Glutamatergic neuron (in vitro differentiated cells): ENCODE results near the gene CROCC2. TPM values are rescaled to one million over a fixed set of nuclear protein-coding genes. Genes with fewer than 3 reads are reported as not detected.

Experiments used
- DNase-seq: peaks from one replicate; pipeline ENCODE4 v3.0.0; 2022
- H3K27ac Mint-ChIP-seq: one replicate; pipeline ENCODE4 v1.8.0; 2020; ENCODE audit warnings: mild to moderate bottlenecking, mixed read lengths, inconsistent platforms; ENCODE audit not compliant: unreplicated experiment
- H3K27me3 Mint-ChIP-seq: one replicate; pipeline ENCODE4 v1.8.0; 2020; ENCODE audit warnings: mild to moderate bottlenecking, moderate library complexity, mixed read lengths, inconsistent platforms; ENCODE audit not compliant: unreplicated experiment
- H3K36me3 Mint-ChIP-seq: one replicate; pipeline ENCODE4 v1.8.0; 2020; ENCODE audit warnings: mild to moderate bottlenecking, mixed read lengths, inconsistent platforms; ENCODE audit not compliant: unreplicated experiment
- H3K4me1 Mint-ChIP-seq: one replicate; pipeline ENCODE4 v1.8.0; 2020; ENCODE audit warnings: mild to moderate bottlenecking, low read depth, mixed read lengths, inconsistent platforms; ENCODE audit not compliant: unreplicated experiment
- H3K4me3 Mint-ChIP-seq: one replicate; pipeline ENCODE4 v1.8.0; 2020; ENCODE audit warnings: mild to moderate bottlenecking, mixed read lengths, inconsistent platforms; ENCODE audit not compliant: unreplicated experiment
- H3K9me3 Mint-ChIP-seq: one replicate; pipeline ENCODE4 v1.8.0; 2020; ENCODE audit warnings: mild to moderate bottlenecking, moderate library complexity, mixed read lengths, inconsistent platforms; ENCODE audit not compliant: unreplicated experiment
- total RNA-seq: library from RNA; stranded (reverse); fragmentation: NEBNext Ultra II Directional; extraction: Animal tissue kit (Norgen Biotek cat#: 25700); gene quantifications from one replicate; pipeline ENCODE4 v1.2.1, GENCODE V29; 2021; ENCODE audit not compliant: unreplicated experiment
- TF ChIP-seq, protein P1 (sequence below): fragments of 200-600 bp; sonication (generic); IDR thresholded peaks from one replicate; pipeline ENCODE4 v1.5.0; 2021; ENCODE audit not compliant: partially characterized antibody, unreplicated experiment

Gene CROCC2
- total RNA-seq, 1 donor from 2014 or later: not detected

DNA sequence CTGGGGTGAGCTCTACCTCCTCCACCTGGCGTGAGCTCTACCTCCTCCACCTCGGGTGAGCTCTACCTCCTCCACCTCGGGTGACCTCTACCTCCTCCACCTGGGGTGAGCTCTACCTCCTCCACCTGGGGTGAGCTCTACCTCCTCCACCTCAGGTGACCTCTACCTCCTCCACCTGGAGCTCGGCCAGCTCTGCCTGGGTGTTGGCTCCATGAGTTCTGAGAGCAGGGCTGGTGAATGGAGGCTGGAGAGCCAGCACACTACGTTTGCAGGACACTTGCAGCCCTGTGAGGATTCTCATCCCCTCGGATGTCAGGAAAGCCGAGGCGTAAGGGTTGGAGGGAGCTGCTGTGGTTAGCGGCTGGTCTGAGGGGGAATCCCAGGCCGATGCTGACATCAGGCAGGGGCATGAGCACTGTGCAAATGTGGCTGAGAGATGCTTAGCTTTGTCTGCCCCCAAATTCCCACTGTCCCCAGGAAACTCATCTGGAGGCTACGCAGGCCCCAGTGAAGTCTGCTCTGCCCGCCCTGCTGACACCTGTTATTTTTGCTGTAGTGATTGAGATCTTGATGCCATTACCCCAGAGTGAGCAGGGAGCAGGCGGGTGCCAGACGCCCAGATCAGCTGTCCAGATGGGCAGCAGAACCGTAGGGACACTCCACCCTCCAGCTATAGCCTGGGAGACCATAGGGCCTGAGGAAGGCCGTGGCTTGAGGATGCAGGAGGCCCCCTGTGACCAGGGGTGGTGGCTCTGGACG, 3.3 kb downstream of the CROCC2 start:
- TF ChIP-seq, protein P1, sequence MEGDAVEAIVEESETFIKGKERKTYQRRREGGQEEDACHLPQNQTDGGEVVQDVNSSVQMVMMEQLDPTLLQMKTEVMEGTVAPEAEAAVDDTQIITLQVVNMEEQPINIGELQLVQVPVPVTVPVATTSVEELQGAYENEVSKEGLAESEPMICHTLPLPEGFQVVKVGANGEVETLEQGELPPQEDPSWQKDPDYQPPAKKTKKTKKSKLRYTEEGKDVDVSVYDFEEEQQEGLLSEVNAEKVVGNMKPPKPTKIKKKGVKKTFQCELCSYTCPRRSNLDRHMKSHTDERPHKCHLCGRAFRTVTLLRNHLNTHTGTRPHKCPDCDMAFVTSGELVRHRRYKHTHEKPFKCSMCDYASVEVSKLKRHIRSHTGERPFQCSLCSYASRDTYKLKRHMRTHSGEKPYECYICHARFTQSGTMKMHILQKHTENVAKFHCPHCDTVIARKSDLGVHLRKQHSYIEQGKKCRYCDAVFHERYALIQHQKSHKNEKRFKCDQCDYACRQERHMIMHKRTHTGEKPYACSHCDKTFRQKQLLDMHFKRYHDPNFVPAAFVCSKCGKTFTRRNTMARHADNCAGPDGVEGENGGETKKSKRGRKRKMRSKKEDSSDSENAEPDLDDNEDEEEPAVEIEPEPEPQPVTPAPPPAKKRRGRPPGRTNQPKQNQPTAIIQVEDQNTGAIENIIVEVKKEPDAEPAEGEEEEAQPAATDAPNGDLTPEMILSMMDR: no peak
- peaks cover 2% of the 10 kb centered on the region for H3K4me1 Mint-ChIP-seq
- no peaks in the 10 kb centered on the region for H3K36me3 Mint-ChIP-seq
- DNase-seq: no peak
- no peak overlapping the region for H3K4me3 Mint-ChIP-seq
- H3K27me3 Mint-ChIP-seq: peaks cover 2% of the 10 kb centered on the region
- peaks cover 5% of the 10 kb centered on the region for H3K9me3 Mint-ChIP-seq
- H3K27ac Mint-ChIP-seq: no peak overlapping the region

DNA sequence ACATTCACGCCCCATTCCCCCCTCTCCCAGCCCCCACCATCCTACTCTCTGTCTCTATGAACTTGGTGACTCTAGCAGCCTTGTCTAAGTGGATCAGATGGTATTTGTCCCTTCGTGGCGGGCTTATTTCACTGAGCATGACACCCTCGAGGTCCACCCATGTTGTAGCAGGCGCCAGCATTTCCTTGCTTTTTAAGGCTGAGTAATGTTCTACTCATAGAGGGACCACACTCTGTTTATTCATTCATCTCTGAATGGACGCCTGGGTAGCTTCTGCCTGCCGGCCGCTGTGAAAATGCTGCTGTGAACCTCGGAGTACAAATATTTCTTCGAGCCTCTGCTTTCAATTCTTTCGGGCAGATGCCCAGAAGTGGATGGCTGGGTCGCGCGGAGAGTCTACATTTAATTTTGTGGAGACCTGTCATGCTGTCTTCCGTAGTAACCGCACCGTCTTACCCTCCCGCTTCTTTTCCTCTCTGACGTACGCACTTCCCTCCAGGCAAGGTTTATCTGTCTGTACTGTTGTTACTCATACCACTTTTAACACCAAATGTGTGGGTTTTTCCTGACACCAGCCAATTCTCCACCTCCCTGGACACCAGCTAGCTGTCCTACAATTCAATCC, 5.6 kb downstream of the CROCC2 start:
- Mint-ChIP-seq H3K4me1 (peaks cover 2% of the 10 kb centered on the region), H3K27ac (no peak overlapping the region), H3K9me3 (peaks cover 5% of the 10 kb centered on the region), H3K36me3 (no peaks in the 10 kb centered on the region), H3K27me3 (peaks cover 2% of the 10 kb centered on the region), H3K4me3 (no peak overlapping the region)
- TF ChIP-seq, protein P1: no peak
- no peak for DNase-seq

DNA sequence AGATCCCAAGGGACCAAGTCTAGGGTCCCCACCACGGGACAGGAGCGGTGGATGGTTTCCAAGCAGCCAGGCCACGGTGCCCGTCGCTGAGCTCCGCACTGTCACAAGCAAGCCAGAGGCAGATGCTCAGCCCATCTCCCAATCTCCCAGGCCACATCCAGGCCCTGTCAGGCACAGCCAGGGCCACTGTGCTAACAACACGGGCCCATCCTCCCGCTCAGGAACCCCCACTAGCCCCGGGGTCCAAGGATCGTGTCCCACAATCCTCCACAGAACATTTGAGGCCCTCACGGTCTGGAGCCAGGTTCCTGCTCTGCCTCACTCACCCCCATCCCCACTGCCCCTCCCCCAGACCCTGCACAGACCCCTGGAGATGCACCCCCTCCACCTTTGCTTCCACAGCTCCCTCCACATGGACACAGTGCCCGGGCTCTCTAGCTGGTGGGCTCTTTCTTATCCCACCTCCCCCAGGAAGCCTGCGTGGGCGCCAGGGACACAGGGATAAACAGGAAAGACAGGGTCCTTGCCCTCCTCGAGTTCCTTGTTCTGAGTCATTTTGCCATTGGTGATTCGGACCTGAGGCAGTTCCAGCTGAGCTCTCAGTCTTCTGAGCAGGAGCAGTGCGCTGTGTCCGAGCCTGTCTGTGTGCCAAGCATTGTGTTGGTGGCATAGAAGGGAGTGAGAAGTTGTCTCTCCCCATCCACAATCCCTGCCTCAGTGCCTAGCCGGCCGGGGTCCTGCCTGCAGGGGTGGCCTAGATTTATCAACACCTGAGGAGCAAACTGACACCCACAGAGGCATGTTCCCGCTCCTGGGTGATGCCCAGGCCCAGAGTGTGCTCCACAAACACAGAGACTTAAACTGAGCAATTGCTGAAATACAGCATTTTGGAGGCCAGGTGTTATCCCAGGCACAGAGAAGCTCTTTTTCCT, 7.0 kb downstream of the CROCC2 start:
- Mint-ChIP-seq H3K27ac (no peak overlapping the region), H3K4me3 (no peak overlapping the region), H3K9me3 (peaks cover 4% of the 10 kb centered on the region), H3K4me1 (peaks cover 5% of the 10 kb centered on the region), H3K36me3 (no peaks in the 10 kb centered on the region), H3K27me3 (peaks cover 2% of the 10 kb centered on the region)
- DNase-seq: no peak
- TF ChIP-seq, protein P1: no peak

DNA sequence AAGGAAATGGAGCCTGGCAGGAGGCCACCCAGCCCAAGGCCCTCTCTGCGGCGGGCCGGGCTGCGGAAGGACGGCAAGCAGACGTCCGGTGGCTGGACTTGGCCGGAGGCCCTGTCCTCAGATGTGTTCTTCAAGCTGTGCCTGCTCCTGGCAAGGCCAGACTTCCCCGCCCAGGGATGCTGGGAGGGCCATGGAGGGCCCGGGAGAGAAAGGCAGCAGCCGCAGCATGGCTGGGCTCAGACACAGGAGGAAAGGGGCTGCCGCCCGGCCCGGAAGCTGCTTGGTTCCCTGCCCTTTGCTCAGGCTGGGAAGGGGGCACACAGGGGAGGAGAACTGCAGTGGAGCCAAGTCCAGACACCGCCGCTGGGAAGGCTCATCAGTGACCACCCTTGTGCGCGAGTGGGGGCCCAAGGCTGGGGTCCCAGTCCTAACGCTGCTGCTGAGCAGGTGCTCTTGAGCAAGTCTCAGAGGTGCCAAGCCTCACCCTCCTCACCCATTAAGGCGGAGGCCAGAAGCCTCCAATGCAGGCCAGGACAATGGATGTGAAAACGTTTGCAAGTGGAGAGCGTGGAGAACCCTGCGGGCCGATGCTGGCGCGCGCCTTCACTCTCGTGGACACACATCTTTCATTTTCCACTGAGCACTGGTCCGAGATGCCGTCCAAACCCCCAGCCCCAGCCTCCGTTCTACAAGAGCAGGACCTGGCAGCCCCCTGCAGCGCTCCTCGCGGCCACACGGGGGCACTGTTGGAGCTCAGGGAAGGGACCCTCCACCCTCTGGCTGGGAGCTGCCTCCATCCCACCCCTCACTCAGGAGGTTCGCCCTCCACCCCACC, 7.9 kb downstream of the CROCC2 start:
- TF ChIP-seq, protein P1: peak; percentile 98
- H3K36me3 Mint-ChIP-seq: no peaks in the 10 kb centered on the region
- H3K4me1 Mint-ChIP-seq: peaks cover 5% of the 10 kb centered on the region
- peak; percentile 95 for DNase-seq
- peaks cover 4% of the 10 kb centered on the region for H3K9me3 Mint-ChIP-seq
- peaks cover 2% of the 10 kb centered on the region for H3K27me3 Mint-ChIP-seq
- H3K4me3 Mint-ChIP-seq: no peak overlapping the region
- no peak overlapping the region for H3K27ac Mint-ChIP-seq
